NCI-H2107 treated with DMSO at 0.1 percent for 48 hours (cell line): ENCODE measurements around the gene MRPL40.
"Not testable (repeated sequence)": the region's sequence is repeated elsewhere in the genome, so short reads cannot be mapped to it uniquely, and the experiment has no call there.

Experiments used
- DNase-seq: peaks from one replicate; lab custom pipeline; 2025; ENCODE audit not compliant: unreplicated experiment; lab: John Stamatoyannopoulos, UW

The MRPL40 gene

DNA sequence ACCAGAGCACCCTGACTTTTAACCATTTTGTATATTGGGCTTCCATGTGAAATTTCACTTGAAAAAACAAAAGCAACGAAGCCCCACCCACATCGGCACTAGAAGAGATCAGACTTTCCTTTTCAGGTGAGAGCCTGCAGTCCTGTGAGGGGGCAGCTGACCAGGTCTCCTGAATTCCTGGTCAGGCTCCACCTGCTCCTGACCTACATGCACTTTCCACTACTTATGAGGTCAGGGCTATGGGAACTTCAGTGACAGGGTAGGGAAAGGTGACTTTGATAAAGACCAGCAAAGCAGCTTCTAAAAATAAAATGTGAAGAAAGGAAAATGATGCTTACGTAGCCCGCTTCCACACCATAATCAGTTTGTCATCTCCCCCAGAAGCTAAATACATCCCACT is 25.5 kb upstream of the MRPL40 start:
- no peak for DNase-seq

DNA sequence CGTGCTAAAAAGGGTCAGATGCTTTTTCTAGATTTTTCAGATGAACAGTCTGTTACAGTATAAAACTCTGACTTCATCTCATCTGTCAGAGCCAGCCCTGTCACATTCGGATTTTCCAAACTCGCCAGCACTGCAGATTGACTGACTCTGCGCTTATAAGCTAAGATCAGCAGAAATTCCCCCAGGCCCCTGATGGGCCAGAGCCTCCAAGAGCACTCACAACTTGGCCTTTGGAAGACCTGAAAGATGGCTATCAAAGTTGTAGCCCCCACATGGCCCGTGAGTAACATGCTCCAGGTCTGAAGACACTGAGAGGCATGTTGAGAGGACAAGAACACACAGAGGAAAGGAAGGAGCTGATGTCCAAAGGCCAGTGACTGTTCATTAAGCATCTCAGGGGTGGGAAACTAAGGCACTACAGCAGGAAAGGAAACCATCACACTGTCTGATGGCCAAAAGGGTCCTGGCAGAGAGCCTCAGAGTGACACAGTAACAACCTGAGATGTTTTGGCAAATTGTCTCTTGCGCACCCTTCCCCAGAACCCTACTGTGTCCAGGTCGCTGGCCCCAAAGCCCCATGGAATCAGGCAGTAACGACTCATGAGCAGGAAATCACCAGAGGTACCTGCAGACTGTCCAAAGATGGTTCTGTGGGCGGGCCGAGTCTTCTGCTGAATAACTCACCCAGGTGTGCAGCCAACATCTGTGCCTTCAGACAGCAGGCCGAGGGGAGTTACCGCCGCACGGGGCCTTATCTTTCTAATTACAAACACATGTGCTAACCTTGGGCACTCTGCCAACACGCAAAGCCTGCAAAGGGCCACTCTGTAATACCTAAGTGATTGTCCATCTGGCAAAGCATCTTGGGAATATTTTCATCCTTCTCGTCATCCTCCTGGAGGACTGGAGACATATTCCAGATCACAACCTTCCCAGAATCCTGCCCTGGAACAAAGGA is 24.4 kb upstream of the MRPL40 start:
- DNase-seq, result no peak

DNA sequence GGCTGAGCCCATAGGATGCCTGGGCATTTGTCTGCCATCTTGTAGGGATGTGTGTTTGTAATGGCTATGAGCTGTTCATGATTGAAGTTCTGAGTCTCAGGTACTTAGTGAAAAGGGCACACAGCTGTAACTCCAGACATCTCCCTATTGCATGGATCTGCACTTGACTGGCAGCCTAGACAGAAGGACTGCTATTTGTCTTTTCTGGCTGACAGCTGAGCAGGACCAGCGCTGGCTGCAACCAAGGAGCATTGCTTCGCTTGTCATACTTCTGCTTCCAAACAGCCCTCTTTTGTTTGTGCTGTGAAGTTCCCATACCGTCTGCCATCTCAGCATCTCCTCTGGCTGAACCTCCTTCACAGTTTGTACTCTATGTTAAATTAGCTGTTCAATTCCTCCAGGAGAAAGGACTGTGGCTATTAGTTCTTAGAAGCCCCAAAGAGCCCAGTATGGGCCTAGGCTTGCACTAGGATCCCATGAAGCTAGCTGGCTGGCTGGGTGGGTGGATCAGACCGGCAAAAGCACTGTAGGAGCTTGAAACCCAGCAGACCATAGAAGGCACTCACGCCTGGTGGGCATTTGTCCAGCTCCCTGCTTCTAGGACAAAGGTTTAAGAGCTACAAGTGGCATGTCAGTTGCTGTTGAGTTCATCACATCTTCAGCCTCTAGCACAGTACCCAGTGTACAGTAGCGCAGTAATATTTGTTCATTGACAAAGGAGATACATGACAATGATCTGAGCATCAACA is 21.2 kb upstream of the MRPL40 start:
- DNase-seq, result no peak

DNA sequence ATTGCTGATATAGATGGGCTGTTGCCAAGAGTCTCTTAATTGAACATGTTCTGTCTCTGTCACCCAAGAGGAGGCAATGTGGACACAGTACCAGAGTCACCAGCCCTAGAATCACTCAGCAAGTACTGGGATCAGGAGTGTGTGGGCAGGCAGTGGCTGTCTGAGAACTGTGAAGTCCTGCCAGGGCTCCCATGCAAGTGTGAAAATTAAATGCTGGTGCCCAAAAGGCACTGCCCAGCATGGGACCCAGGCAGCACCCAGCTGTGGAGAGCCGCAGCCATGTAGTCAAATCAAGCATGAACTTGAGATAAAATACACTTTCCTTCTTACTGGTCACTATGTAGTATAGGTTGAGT is 20.7 kb upstream of the MRPL40 start:
- DNase-seq, result no peak

DNA sequence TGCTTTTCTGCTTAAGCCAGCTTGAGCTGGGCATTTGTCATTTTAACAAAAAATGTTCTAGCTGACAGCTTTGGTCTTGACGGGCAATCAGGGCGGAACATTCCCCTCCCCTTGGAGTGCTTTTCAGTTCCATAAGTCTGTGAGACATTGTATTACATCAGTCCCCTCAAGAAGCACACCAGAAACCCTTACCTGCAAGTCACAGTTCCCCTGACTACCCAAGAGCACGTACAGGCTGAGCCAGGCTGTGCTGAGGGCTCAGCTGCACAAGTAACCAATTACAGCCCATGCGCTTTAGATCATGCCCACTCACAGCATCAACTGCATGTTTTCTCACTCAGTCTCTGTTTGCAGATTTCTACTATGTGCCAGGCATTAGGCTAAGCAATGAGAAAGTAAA is 19.9 kb upstream of the MRPL40 start:
- no peak for DNase-seq

DNA sequence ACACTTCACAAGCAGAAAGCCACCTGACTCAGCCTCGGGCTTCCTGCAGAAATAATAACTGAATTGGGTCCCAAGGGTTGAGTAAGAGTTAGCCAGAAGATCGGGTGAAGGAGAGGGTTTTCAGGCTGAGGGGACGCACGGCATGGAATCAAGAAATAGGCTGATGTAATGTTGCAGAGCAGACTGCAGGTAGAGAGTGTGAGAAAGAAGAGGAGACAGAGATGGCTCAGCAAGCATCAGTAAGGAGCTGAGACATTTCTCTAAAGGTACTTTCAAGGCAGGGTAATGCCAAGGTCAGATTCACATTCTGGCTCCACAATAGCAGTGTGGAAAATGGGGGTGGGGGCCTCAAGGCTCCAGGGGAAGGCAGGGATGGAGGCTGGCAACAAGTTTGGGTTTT is 19.4 kb upstream of the MRPL40 start:
- no peak for DNase-seq

DNA sequence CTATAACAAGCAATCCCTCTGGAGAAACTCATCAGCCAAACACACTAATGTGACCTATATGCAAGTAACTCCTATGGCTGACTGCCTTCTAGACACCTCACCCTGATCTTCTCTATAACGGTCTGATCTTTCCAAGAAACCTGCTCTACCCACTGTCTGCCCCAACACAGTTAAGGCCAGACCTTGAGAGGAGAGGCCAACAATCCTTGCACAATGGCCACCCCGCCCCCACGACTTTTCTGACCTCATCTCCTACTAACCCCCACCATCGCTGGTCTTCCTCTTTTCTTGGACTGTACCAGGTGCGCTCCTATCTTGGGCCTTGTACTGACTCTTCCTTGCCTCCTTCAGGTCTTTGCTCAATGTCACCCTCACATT is 13.3 kb upstream of the MRPL40 start:
- DNase-seq, result no peak

DNA sequence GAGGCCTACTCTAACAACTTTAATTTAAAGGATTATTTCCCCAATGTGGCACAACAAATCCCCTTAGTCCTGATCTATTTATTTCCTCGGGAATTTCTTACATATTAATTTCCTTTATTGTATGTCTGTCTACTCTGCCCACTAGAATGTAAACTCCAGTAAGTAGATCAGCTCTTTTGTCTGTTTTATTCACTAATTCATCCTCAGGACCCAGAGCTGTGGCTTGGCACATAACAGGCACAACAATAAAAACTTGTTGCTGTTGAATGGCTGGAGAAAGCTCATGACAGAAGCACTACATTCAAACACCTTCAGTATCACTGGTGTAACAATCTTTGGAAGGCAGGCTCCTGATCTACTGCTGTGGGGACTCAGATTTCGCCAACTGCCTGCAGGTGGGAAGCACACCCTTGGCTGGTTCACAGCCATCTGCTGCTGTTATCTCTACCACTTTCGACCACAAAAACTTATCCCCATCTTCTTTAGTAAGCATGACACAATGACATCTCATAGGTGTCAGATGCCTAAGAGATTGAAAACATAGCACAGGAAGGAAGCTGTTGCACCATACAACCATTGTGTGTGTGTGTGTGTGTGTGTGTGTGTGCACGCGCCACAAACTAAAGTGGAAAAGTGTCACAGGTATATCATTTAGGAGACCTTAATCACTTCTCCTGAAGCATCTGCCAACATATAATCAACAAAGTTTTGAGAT is 12.7 kb upstream of the MRPL40 start:
- DNase-seq, result peak; percentile 49

DNA sequence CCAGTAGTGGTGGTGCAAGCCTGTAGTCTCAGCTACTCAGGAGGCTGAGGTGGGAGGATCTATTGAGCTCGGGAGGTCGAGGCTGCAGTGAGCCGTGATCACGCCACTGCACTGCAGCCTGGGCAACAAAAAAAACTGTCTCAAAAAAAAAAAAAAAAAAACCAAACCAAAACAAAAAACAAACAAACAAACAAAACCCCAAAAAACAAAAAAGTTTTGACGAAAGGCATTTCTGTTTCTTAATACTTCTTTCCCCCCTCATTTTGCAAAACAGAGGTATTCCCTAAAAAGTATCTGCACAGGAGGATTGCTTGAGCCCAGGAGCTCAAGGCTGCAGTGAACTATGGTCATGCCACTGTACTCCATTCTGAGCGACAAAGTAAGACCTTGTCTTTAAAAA is 12.0 kb upstream of the MRPL40 start:
- no peak for DNase-seq

DNA sequence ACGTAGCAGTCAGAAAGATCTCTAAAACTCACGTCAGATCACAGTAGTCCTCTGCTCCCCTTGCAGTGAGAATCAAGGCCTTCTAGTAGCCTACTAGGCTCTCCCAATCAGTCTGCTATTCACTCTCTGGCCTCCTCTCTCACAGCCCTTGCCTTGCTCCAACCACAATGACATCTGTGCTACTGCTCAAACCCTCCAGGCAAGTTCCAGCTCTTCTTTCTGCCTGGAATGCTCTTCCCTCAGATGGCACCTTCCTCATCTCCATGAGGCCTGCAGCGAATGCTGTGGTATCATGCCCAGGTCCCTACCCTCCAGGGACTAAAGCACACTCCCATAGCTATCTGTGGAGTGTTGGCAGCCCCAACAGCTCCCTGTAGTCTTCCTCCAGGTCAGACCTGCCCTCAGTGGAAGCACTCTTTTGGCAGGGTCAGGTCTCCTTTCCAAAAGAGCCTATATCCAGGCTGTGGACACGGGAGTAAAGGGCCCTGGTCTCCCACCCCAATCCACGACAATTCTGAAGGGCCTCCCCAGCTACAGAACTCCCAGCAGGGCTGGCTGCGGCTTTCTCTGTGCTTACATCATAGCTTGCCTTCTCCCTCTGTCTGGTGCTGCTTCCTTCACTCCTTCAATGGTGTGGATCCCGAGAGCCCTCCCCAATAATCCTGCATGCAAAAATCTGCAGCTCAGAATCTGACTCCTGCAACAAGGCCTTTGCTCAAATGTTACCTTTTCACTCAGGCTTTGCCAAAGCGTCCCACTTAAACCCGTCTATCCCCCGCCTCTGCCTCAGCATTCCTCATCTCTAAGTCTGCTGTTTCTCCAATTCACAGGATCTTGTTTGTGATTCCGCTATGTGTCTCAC is 9.7 kb upstream of the MRPL40 start:
- DNase-seq, result no peak

DNA sequence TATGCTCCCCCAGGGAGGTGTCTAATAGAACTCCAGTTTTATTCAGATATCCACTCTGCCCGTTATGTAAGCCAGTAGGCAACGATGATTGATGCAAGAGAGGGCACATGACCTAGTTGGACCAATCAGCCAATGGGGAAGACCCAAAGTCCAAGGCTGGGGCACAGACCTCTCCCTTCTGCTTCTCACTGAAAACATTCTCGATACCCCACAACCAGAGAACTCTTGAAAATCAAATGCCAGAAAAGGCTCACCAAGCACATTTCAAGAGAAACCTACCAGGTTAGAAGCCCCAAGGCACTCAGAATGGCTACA is 8.2 kb upstream of the MRPL40 start:
- DNase-seq, result no peak

DNA sequence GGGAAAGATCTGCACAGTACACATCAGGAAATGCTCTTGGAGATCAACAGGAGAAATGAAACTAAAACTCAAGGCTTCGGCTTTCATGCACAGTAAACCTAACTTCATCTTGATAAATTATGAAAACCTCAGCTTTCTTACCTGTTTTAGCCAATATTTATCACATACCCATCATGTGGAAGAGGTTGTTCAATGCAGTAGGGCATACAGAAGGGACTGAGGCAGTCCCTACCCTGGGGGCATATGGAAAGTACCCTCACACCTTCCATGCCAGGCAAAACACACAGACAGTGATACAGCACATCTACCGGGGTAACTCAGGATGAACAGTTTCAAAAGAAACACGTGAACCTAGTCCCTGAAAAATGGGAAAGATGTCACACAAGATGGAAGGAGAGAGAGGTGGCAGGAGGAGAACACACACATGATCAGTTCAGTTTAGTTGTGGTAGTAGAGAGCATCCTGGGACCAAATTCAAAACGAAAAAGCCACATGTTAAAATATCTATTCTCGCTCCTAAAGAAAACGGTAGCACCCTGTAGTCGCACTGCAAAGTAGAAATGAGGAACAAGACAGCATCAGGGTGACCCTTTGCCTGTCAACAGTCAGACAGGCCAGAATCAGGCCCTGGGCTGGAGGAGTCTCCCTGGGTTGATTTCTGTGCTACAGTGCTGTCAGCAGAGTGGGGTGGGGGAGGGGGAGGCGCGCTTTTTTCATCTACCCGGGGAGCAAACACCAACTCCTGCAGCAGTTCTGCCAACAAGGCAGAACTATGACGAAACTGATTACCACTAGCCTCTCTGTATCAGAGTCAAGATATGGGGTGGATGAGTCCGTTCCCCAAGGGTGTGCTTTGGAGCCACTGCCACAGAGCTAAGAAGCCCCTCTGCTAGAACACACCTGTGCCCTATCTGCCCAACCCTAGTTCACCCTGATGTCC is 2.1 kb upstream of the MRPL40 start:
- DNase-seq, result peak; percentile 22

DNA sequence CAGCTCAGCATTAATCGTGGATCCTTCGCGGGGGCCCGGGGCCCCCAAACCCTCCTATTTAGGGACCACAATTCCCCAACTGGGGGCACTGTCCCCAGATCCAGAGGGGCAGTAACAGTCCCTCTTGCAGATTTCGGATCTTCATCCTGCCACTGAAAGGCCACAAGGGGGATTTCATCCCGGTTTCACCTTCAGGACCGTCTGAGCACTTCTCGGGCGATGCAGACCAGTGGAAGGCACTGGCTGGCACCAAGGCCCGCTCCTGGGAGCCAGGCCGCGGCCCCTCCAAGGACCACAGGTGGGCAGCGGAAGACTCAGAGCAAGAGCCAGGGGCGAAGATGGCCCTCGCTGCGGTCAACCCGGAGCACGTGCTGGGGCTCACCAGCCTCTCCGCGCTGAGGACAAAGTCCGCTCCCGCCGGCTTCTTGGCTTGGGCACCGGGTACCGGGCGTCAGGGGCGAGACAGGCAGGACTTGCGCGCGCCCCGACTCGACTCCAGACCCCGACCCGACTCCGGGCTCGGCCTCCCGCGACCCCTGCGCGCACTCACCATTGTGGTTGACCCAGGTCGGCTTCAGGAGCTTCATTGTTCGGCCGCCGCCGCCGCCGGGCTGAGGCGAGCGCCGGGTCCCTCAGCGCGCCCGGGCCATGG is 1.3 kb upstream of the MRPL40 start:
- no peak for DNase-seq

DNA sequence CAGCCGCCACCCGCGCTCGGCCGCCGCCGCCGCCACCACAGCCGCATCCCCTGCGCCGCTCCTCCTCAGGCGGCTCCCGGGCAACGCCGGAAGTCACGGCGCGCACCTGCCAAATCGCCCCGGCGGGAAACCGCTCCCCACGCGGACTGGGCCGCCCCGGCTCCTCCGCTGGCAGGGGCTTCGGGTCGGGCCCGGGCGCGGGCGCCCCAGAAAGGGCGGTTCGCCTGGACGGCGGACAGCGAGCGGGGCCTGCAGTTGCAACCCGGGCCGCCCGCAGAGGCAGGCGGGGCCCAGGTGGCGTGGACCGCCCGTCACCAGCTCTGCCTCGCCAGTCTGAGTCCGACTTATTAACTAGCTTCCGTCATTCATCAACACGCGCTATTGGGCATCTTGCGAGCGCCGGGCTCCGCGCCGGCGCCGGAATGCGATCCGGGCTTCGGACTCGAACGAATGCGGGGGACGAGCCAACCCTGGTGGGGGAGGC is 654 bp upstream of the MRPL40 start, which contains the start of gene HIRA:
Gene HIRA (minus strand): TSS at position 85 of the 484 bp plus-strand sequence. CDS start 257 bp downstream, outside the sequence.
- peak; percentile 13 for DNase-seq

DNA sequence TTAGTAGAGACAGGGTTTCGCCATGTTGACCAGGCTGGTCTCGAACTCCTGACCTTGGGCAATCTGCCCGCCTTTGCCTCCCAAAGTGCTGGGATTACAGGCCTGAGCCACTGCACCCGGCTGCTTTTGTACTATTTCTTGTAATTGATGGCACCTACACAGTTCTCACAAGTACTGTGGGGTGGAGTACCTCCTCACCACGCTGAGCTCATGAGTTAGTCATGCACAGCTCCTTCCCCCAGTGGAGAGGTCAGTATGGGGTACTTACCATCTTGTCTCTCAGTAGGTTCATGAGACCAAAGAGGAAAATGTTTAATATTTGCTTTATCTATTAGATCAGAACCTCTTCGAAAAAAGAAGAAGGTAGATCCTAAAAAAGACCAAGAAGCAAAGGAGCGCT is 2.1 kb downstream of the MRPL40 start:
- DNase-seq, result no peak

DNA sequence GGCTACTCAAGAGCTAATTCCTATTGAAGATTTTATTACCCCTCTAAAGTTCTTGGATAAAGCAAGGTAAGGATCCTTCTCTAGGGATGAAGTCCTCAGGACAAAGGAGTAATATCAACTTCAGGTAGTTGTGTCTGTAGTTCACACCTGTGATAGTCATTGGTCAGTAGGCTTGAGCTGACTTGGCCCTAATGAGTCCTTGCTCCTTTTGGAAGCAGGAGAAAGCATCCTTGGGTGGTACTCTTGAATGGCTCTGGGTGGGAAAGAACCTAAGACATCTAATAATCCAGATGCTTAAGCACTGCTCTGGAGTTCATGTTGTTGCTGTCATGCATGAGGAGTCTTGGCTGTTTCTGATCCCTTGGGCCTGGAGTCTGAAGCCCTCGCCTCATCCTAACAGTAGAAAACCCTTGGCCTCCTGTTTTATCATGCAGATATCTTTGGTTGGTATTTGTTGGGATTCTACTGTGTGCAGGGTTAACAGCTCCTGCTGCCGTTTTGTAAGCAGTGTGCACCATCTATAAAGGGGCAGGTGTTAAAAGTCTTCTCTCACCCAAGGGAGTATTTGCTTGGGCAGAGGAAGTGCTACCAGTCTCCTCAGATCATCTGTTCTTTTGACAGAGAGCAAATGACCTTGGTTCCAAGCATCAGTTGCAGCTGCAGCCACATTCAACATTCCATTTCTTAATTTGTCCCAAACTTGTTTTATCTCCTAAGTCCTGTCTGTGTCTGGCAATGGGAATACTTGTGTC is 2.7 kb downstream of the MRPL40 start:
- no peak for DNase-seq

DNA sequence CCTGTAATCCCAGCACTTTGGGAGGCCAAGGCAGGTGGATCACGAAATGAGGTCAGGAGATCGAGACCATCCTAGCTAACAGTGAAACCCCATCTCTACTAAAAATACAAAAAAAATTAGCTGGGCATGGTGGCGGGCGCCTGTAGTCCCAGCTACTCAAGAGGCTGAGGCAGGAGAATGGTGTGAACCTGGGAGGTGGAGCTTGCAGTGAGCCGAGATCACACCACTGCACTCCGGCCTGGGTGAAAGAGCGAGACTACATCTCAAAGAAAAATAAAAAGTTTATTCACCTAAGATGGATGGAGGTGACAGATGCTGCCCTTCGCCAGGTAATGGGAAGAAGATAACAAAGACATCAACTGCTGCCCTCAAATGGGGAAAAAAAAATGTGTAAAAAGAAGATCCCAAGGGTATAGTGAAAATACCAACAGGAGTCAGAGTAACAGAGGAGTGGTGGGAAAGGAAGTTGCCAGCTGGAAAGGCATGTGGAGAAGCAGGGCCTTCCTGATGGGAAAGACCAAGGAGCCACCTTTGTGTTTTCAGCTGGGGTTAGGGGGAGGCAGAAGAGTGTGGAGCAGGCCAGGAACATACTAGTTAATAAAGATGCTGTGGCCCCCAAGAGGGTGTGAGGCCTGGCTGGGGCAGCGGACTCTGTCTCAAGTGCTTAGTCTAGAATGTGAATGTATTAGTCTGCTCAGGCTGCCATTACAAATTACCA is 4.3 kb downstream of the MRPL40 start:
- not testable (repeated sequence) for DNase-seq

DNA sequence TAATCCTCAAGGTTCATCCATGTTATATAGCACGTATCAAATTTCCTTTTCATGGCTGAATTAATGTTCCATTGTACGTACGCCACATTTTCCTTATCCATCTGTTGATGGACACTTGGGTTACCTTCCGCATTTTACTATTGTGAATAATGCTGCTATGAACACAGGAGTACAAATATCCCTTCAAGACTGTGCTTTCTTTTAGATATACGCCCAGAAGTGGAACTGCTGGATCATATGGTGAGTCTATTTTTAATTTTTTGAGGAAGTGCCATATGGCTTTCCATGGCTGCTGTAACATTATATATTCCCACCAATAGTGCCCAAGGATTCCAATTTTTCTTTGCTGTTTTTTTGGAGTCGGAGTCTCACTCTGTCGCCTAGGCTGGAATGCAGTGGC is 6.0 kb downstream of the MRPL40 start:
- peak; percentile 22 for DNase-seq
